HepG2 (cell line): ENCODE measurements around the gene GALNTL6. TPM values are rescaled to one million over a fixed set of nuclear protein-coding genes. Genes with fewer than 3 reads are reported as not detected.

Source experiments
- ATAC-seq: fragments of 200-7000 bp; cut with Tn5 transposase; 3 replicates; pipeline ENCODE4 v1.9.1; 2020; ENCODE audit warnings: mild to moderate bottlenecking, moderate library complexity
- BruUV-seq: library from RNA; stranded (reverse); fragments of 400-500 nt; replicated peaks from 2 replicates; lab custom pipeline; 2021; lab: Mats Ljungman, UMichigan
- CTCF ChIA-PET: fragments of 300-600 bp; formaldehyde crosslinking; extraction: SDS; loops from one replicate; lab custom pipeline; 2021; ENCODE audit warnings: low total read pairs, inconsistent platforms, low intra/inter-chr PET ratio; lab: Yijun Ruan, JAX
- POLR2A ChIA-PET: fragments of 350-600 bp; sonication (Branson Sonifier 250); formaldehyde crosslinking; loops from one replicate; lab custom pipeline; 2020; ENCODE audit warnings: antibody characterized with exemption, inconsistent platforms; lab: Yijun Ruan, JAX
- DNase-seq: peaks from one replicate; pipeline ENCODE4 v3.0.0-alpha.2; 2015; ENCODE audit warnings: low spot score
- FAIRE-seq: peaks from 3 replicates; lab custom pipeline; 2011; peaks lifted over from hg19 to GRCh38; lab: Jason Lieb, UNC
- H2AFZ ChIP-seq: one replicate; pipeline ENCODE4 v1.6.1; 2011; ENCODE audit warnings: low read length, inconsistent platforms
- H3K27ac ChIP-seq: fragments of 300-600 bp; 3 replicates; pipeline ENCODE4 v1.8.0; 2011; ENCODE audit warnings: mixed run types, mild to moderate bottlenecking, mixed read lengths, low read length, inconsistent platforms; ENCODE audit not compliant: insufficient read depth; ENCODE audit errors: extremely low read length
- H3K27me3 ChIP-seq, 2 experiments: fragments of 200-600 bp in 1 of 2; 2 replicates in 1 of 2; 3 replicates in 1 of 2; pipeline versions ENCODE4 v1.6.0 to v1.8.0; 2011; ENCODE audit warnings: low read length in 2 of 2, mild to moderate bottlenecking in 2 of 2, moderate library complexity in 2 of 2, inconsistent platforms in 1 of 2; ENCODE audit not compliant: insufficient read depth in 2 of 2, control insufficient read depth in 1 of 2
- H3K36me3 ChIP-seq, 2 experiments: fragments of 200-600 bp in 1 of 2; replicated peaks in 1 of 2; 2 replicates in 1 of 2; 3 replicates in 1 of 2; pipeline versions ENCODE4 v1.5.1 to v1.8.0; 2011; ENCODE audit warnings: low read length in 2 of 2, inconsistent platforms in 1 of 2; ENCODE audit not compliant: insufficient read depth in 2 of 2, control insufficient read depth in 1 of 2
- H3K4me1 ChIP-seq: 2 replicates; pipeline ENCODE4 v1.5.1; 2012; ENCODE audit warnings: low read length, inconsistent platforms; ENCODE audit not compliant: insufficient read depth
- H3K4me2 ChIP-seq: 2 replicates; pipeline ENCODE4 v1.6.0; 2011; ENCODE audit warnings: low read depth, low read length, inconsistent platforms
- H3K4me3 ChIP-seq, 3 experiments: fragments of 200-600 bp in 1 of 3; sonication (generic), shearing (Covaris generic) in 1 of 3; replicated peaks in 1 of 3; 2 replicates each; pipeline ENCODE4 v1.5.1; 2011 to 2016; ENCODE audit warnings: low read length in 3 of 3, inconsistent platforms in 2 of 3, low read depth in 2 of 3, mild to moderate bottlenecking in 2 of 3, control low read depth in 1 of 3, mixed read lengths in 1 of 3; ENCODE audit not compliant: insufficient read depth in 1 of 3
- H3K79me2 ChIP-seq: one replicate; pipeline ENCODE4 v1.6.1; 2011; ENCODE audit warnings: low read length, inconsistent platforms; ENCODE audit not compliant: insufficient read depth
- H3K9ac ChIP-seq: 2 replicates; pipeline ENCODE4 v1.6.0; 2011; ENCODE audit warnings: mild to moderate bottlenecking, low read depth, low read length, inconsistent platforms; ENCODE audit not compliant: insufficient read depth
- H3K9me3 ChIP-seq: 2 replicates; pipeline ENCODE4 v1.5.1; 2012; ENCODE audit warnings: mild to moderate bottlenecking, low read length
- H4K20me1 ChIP-seq: 2 replicates; pipeline ENCODE4 v1.6.0; 2011; ENCODE audit warnings: inconsistent platforms, mild to moderate bottlenecking, low read length, moderate library complexity; ENCODE audit not compliant: insufficient read depth
- HOXD1 ChIP-seq: sonication (generic); formaldehyde crosslinking; IDR thresholded peaks from 2 replicates; pipeline ENCODE4 v1.5.0; 2020; ENCODE audit warnings: missing genetic modification reagents
- KDM3A ChIP-seq: IDR thresholded peaks from 2 replicates; pipeline ENCODE4 v1.6.1; 2018; ENCODE audit warnings: low read depth, missing compliant biosample characterization
- NPAS2 ChIP-seq: sonication (generic); formaldehyde crosslinking; IDR thresholded peaks from 2 replicates; pipeline ENCODE4 v1.8.0; 2022; ENCODE audit warnings: mild to moderate bottlenecking, missing genetic modification reagents, borderline replicate concordance
- ZNF224 ChIP-seq: sonication (generic); formaldehyde crosslinking; IDR thresholded peaks from 2 replicates; pipeline ENCODE4 v1.5.0; 2020; ENCODE audit warnings: mild to moderate bottlenecking, missing genetic modification reagents
- ZNF282 ChIP-seq: fragments of 450-650 bp; IDR thresholded peaks from 2 replicates; pipeline ENCODE4 v1.6.1; 2018; ENCODE audit not compliant: partially characterized antibody
- ZNF3 ChIP-seq: IDR thresholded peaks from 2 replicates; pipeline ENCODE4 v1.7.0; 2017; ENCODE audit warnings: inconsistent platforms
- ZNF367 ChIP-seq: sonication (generic); formaldehyde crosslinking; IDR thresholded peaks from 2 replicates; pipeline ENCODE4 v1.4.0; 2020; ENCODE audit warnings: missing genetic modification reagents, borderline replicate concordance
- ZNF446 ChIP-seq: sonication (generic); formaldehyde crosslinking; IDR thresholded peaks from 2 replicates; pipeline ENCODE4 v1.5.0; 2020; ENCODE audit warnings: mild to moderate bottlenecking, missing genetic modification reagents
- ZNF678 ChIP-seq: sonication (generic); formaldehyde crosslinking; IDR thresholded peaks from 2 replicates; pipeline ENCODE4 v1.4.0; 2020; ENCODE audit warnings: mild to moderate bottlenecking, missing genetic modification reagents
- ZNF740 ChIP-seq: sonication (generic); formaldehyde crosslinking; IDR thresholded peaks from 2 replicates; pipeline ENCODE4 v1.4.0; 2020; ENCODE audit warnings: missing genetic modification reagents
- WGBS: methylation state at CpG from one replicate; pipeline ENCODE4 v1.1.6; 2017; ENCODE audit warnings: low lambda C conversion rate; 5-methylcytosine and 5-hydroxymethylcytosine counted together
- in situ Hi-C: cut with HindIII; loops from 2 replicates; pipeline ENCODE4 v1.10.0; 2017; ENCODE audit warnings: low pct_unique_long_range_greater_than_20kb; ENCODE audit not compliant: extremely low pct_ligation_motif_present
- intact Hi-C: fragments of 100-400 bp; cut with micrococcal nuclease; formaldehyde crosslinking; loops from one replicate; pipeline ENCODE4 v1.10.0; 2022; ENCODE audit not compliant: unreplicated experiment
- polyA plus RNA-seq, 8 experiments: library from polyadenylated mRNA; depleted of rRNA in 3 of 8; stranded (reverse) in 7 of 8; unstranded in 1 of 8; fragments of >200 nt; fragmentation: Illumina TruSeq in 4 of 8; extraction: Trizol in 4 of 8; gene quantifications; 2 replicates each; pipeline versions ENCODE4 v1.2.1 to v1.2.3, GENCODE V29; 2011 to 2016; ENCODE audit warnings: low read depth in 4 of 8, missing spikeins in 1 of 8, mixed read lengths in 1 of 8; ENCODE audit not compliant: insufficient read depth in 1 of 8
- total RNA-seq, 5 experiments: library from RNA; depleted of rRNA; stranded (reverse); fragments of >200 nt; fragmentation: Illumina TruSeq; extraction: Trizol; gene quantifications; 2 replicates each; pipeline ENCODE4 v1.2.3, GENCODE V29; 2016; ENCODE audit warnings: low read depth in 1 of 5
- TF ChIP-seq, protein P1 (sequence below): sonication (generic); formaldehyde crosslinking; IDR thresholded peaks from 2 replicates; pipeline ENCODE4 v1.4.0; 2020; ENCODE audit warnings: mild to moderate bottlenecking, missing genetic modification reagents

Gene GALNTL6
- total and polyA plus RNA-seq, 2 of the 13 experiments (the other 11 are each of a cell fraction or from before 2014, with no cell fraction given), result not detected

DNA sequence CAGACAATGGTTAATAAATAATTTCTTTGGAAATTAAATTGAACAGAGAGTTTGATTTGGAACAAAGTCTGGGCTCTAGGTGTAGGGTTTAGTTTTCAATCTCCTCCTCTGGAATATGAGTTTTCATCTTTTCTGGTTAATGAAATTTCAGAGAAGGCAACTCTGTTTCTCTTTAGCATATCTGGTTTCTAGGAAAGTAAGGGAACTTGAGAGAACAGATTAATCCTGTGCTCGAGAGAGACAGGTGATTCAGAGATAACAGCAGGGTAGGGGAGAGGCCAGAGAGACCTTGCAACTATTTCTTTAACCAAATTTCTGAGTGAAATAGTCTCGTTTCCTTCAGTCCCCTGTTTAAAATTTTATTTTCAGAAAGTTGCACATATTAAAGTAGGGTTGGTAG is 275.4 kb downstream of the GALNTL6 start:
- no TSS peak for BruUV-seq
- Histone ChIP-seq H3K9me3 (no peaks in the 10 kb centered on the region), H3K36me3 (no peaks in the 10 kb centered on the region), H3K4me3 (no peak overlapping the region), H3K79me2 (no peaks in the 10 kb centered on the region), H3K4me2 (no peak overlapping the region), H3K9ac (no peak overlapping the region), H3K4me1 (no peaks in the 10 kb centered on the region), H4K20me1 (no peaks in the 10 kb centered on the region), H3K27me3 (no peaks in the 10 kb centered on the region), H2AFZ (no peak overlapping the region), H3K27ac (no peak overlapping the region)
- DNase-seq, result no peak
- ChIA-PET POLR2A (no interaction called here), CTCF (no interaction called here)
- ATAC-seq, result no peak
- intact Hi-C loops (no loop called here), in situ Hi-C loops (no loop called here)
- FAIRE-seq, result no peak
- 2% methylated on average over 2 of the region's 2 CpGs for WGBS
- TF ChIP-seq ZNF224 (CRISPR knock-in tag), result no peak
- TF ChIP-seq ZNF3 (CRISPR knock-in tag), result no peak
- TF ChIP-seq ZNF678 (CRISPR knock-in tag), result no peak
- no peak for TF ChIP-seq NPAS2
- TF ChIP-seq HOXD1 (CRISPR knock-in tag), result no peak
- no peak for TF ChIP-seq ZNF446 (CRISPR knock-in tag)
- no peak for TF ChIP-seq ZNF740 (CRISPR knock-in tag)
- TF ChIP-seq ZNF367 (CRISPR knock-in tag), result no peak
- TF ChIP-seq KDM3A (CRISPR knock-in tag), result no peak
- TF ChIP-seq, protein P1, sequence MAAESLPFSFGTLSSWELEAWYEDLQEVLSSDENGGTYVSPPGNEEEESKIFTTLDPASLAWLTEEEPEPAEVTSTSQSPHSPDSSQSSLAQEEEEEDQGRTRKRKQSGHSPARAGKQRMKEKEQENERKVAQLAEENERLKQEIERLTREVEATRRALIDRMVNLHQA (CRISPR knock-in tag), result no peak
- TF ChIP-seq ZNF282, result no peak
